Measurements from ENCODE around the gene SGCD. TPM values are rescaled to one million over a fixed set of nuclear protein-coding genes. Genes with fewer than 3 reads are reported as not detected.

SGCD gene
- total and polyA plus RNA-seq, 9 of the 15 experiments (the other 6 are each of a cell fraction or from before 2014, with no cell fraction given), result not detected

GRCh38 chr5:156634301-156634700 is 307.3 kb downstream of the SGCD start (continued):
- TF ChIP-seq THRAP3 (IDR thresholded peaks at IDR 0.05; ENCODE audit: borderline replicate concordance) (no peak), MEF2D (tag; conservative IDR thresholded peaks at IDR 0.05; ENCODE audit: low read depth) (no peak), RBM14 (IDR thresholded peaks at IDR 0.05; ENCODE audit: borderline replicate concordance, insufficient read depth, low read depth, low read length) (no peak), CTCF (IDR thresholded peaks at IDR 0.05 in 2 of 3, conservative IDR thresholded peaks at IDR 0.05 in 1 of 3; ENCODE audit: insufficient read depth in 2 of 3, low read depth in 1 of 3, low read length in 3 of 3) (no peak), LEF1 (IDR thresholded peaks at IDR 0.05) (no peak), ARID3A (IDR thresholded peaks at IDR 0.05; ENCODE audit: borderline replicate concordance, low read depth, low read length) (no peak), RUNX1 (IDR thresholded peaks at IDR 0.05; ENCODE audit: low read depth) (no peak), CHD1 (IDR thresholded peaks at IDR 0.05; ENCODE audit: low read length) (no peak), ZBTB33 (CRISPR knock-in tag; IDR thresholded peaks at IDR 0.05) (no peak), SRSF3 (IDR thresholded peaks at IDR 0.05; ENCODE audit: insufficient read depth, low read length) (no peak), POLR2H (tag; IDR thresholded peaks at IDR 0.05; ENCODE audit: low read depth) (no peak)
